Prostate gland (tissue), 2 donors: ENCODE data around the gene MED9.

ENCODE experiments used
- CTCF ChIP-seq, 4 experiments: fragments of 200-600 bp in 2 of 4; fragments of 450-650 bp in 2 of 4; sonication (generic) in 2 of 4; IDR thresholded peaks; 1 replicate in 3 of 4; 2 replicates in 1 of 4; pipeline ENCODE4 v1.5.1; 2016 to 2019; ENCODE audit warnings: antibody characterized with exemption in 4 of 4, mild to moderate bottlenecking in 2 of 4, moderate library complexity in 2 of 4
- POLR2A ChIP-seq: fragments of 450-650 bp; IDR thresholded peaks from one replicate; pipeline ENCODE4 v1.6.1; 2016; ENCODE audit warnings: antibody characterized with exemption, mild to moderate bottlenecking
- POLR2AphosphoS5 ChIP-seq: sonication (generic); formaldehyde crosslinking; IDR thresholded peaks from one replicate; pipeline ENCODE4 v1.6.1; 2017; ENCODE audit warnings: antibody characterized with exemption

DNA sequence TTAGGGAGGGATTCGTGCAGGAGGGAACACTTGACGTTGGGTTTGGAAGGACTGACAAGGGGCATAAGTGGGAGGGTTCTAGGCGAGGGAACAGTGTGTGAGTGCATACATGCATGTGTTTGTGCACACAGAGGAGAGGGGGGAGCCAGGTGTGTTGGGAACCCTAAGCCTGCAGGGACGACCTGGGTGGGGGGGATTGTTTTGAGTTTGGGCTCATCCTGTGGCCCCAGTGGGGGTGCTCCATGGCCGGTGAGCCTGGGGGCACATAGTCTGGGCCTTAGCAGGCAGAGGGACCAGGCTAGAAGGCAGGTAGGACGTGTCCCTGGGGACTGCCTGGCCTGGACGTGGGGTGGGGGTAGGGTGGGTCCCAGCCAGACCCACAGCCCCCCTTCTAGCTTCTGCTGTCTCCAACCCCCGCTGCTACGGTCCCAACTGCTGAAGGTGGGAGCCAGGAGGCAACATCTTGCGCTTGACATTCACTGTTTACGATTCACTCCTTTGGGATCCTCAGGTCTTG is 31.3 kb downstream of the MED9 start:
- no peak for TF ChIP-seq CTCF (IDR thresholded peaks at IDR 0.05)
- TF ChIP-seq POLR2AphosphoS5, result no peak
- no peak for TF ChIP-seq POLR2A
